ENCODE data around the gene KLF5. TPM values are rescaled to one million over a fixed set of nuclear protein-coding genes. Genes with fewer than 3 reads are reported as not detected.

Gene KLF5
- total RNA-seq, 1 experiment from 2014 or later: 7.2 TPM

- Histone ChIP-seq H3K27me3 (replicated peaks; ENCODE audit: insufficient read depth, low read depth, low read length, poor library complexity) (no peaks in the 10 kb centered on the region), H3K27ac (ENCODE audit: low read depth, low read length, poor library complexity, severe bottlenecking) (no peak overlapping the region), H3K36me3 (ENCODE audit: insufficient read depth, low read length, poor library complexity, severe bottlenecking) (no peaks in the 10 kb centered on the region), H3K4me1 (ENCODE audit: insufficient read depth, low read length, poor library complexity, severe bottlenecking) (peaks cover 29% of the 10 kb centered on the region), H3K4me3 (ENCODE audit: low read depth, low read length, poor library complexity, severe bottlenecking) (no peak overlapping the region), H3K9me3 (ENCODE audit: low read depth, low read length, poor library complexity, severe bottlenecking) (no peaks in the 10 kb centered on the region)
- no TSS peak for BruUV-seq (replicated peaks)
- TF ChIP-seq, protein P1, sequence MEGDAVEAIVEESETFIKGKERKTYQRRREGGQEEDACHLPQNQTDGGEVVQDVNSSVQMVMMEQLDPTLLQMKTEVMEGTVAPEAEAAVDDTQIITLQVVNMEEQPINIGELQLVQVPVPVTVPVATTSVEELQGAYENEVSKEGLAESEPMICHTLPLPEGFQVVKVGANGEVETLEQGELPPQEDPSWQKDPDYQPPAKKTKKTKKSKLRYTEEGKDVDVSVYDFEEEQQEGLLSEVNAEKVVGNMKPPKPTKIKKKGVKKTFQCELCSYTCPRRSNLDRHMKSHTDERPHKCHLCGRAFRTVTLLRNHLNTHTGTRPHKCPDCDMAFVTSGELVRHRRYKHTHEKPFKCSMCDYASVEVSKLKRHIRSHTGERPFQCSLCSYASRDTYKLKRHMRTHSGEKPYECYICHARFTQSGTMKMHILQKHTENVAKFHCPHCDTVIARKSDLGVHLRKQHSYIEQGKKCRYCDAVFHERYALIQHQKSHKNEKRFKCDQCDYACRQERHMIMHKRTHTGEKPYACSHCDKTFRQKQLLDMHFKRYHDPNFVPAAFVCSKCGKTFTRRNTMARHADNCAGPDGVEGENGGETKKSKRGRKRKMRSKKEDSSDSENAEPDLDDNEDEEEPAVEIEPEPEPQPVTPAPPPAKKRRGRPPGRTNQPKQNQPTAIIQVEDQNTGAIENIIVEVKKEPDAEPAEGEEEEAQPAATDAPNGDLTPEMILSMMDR (conservative IDR thresholded peaks at IDR 0.05; ENCODE audit: low read depth, low read length): no peak
- TF ChIP-seq EZH2 (IDR thresholded peaks at IDR 0.05; ENCODE audit: borderline replicate concordance, low read depth, low read length, poor library complexity, severe bottlenecking): no peak
- CTCF ChIA-PET: no interaction called here
- intact Hi-C loops (cut with micrococcal nuclease; ENCODE audit: unreplicated experiment): no loop called here
- DNase-seq (ENCODE audit: low spot score): peak; percentile 11
- POLR2A ChIA-PET (ENCODE audit: low non-redundant PET): no interaction called here
Observed at GRCh38 chr13:73107970-73108369, 49.2 kb downstream of the KLF5 start.

- ChIA-PET CTCF (no interaction called here), POLR2A (ENCODE audit: low non-redundant PET) (no interaction called here)
- no peak overlapping the region for H3K4me3 ChIP-seq (ENCODE audit: low read depth, low read length, poor library complexity, severe bottlenecking)
- H3K9me3 ChIP-seq (ENCODE audit: low read depth, low read length, poor library complexity, severe bottlenecking): no peaks in the 10 kb centered on the region
- DNase-seq (ENCODE audit: low spot score): no peak
- H3K27ac ChIP-seq (ENCODE audit: low read depth, low read length, poor library complexity, severe bottlenecking): no peak overlapping the region
- no peaks in the 10 kb centered on the region for H3K36me3 ChIP-seq (ENCODE audit: insufficient read depth, low read length, poor library complexity, severe bottlenecking)
- BruUV-seq (replicated peaks): no TSS peak
- intact Hi-C loops (cut with micrococcal nuclease; ENCODE audit: unreplicated experiment): no loop called here
- H3K27me3 ChIP-seq (replicated peaks; ENCODE audit: insufficient read depth, low read depth, low read length, poor library complexity): no peaks in the 10 kb centered on the region
- no peak for TF ChIP-seq EZH2 (IDR thresholded peaks at IDR 0.05; ENCODE audit: borderline replicate concordance, low read depth, low read length, poor library complexity, severe bottlenecking)
- TF ChIP-seq, protein P1 (conservative IDR thresholded peaks at IDR 0.05; ENCODE audit: low read depth, low read length): no peak
- H3K4me1 ChIP-seq (ENCODE audit: insufficient read depth, low read length, poor library complexity, severe bottlenecking): peaks cover 29% of the 10 kb centered on the region
Observed at GRCh38 chr13:73109288-73109899, 50.6 kb downstream of the KLF5 start.

- no peak overlapping the region for H3K27ac ChIP-seq (ENCODE audit: low read depth, low read length, poor library complexity, severe bottlenecking)
- intact Hi-C loops (cut with micrococcal nuclease; ENCODE audit: unreplicated experiment): no loop called here
- DNase-seq (ENCODE audit: low spot score): no peak
- TF ChIP-seq, protein P1 (conservative IDR thresholded peaks at IDR 0.05; ENCODE audit: low read depth, low read length): no peak
- no peak for TF ChIP-seq EZH2 (IDR thresholded peaks at IDR 0.05; ENCODE audit: borderline replicate concordance, low read depth, low read length, poor library complexity, severe bottlenecking)
- POLR2A ChIA-PET (ENCODE audit: low non-redundant PET): no interaction called here
- H3K36me3 ChIP-seq (ENCODE audit: insufficient read depth, low read length, poor library complexity, severe bottlenecking): no peaks in the 10 kb centered on the region
- no peak overlapping the region for H3K4me3 ChIP-seq (ENCODE audit: low read depth, low read length, poor library complexity, severe bottlenecking)
- H3K27me3 ChIP-seq (replicated peaks; ENCODE audit: insufficient read depth, low read depth, low read length, poor library complexity): no peaks in the 10 kb centered on the region
- CTCF ChIA-PET: no interaction called here
- no peaks in the 10 kb centered on the region for H3K9me3 ChIP-seq (ENCODE audit: low read depth, low read length, poor library complexity, severe bottlenecking)
- H3K4me1 ChIP-seq (ENCODE audit: insufficient read depth, low read length, poor library complexity, severe bottlenecking): peaks cover 29% of the 10 kb centered on the region
- BruUV-seq (replicated peaks): no TSS peak
Observed at GRCh38 chr13:73109969-73110368, 51.2 kb downstream of the KLF5 start.
